Measurements from ENCODE around the gene ACTR3.

Gene ACTR3

GRCh38 chr2:113873867-113874266 is 16.0 kb upstream of the ACTR3 start:
- H3K4me3 ChIP-seq (ENCODE audit: low read depth, low read length) = no peak overlapping the region

GRCh38 chr2:113875135-113875534 is 14.8 kb upstream of the ACTR3 start:
- TF ChIP-seq CTCF (IDR thresholded peaks at IDR 0.05; ENCODE audit: low read depth, low read length, missing control alignments) = no peak
- in situ Hi-C loops (cut with HindIII; ENCODE audit: low sequenced_read_pairs) = loop anchor here (5.0 kb wide), 1 partner anchor 53 kb away; no protein-coding TSS in a partner anchor
- H3K4me3 ChIP-seq (ENCODE audit: low read depth, low read length) = no peak overlapping the region
- no peak for DNase-seq (ENCODE audit: low read depth)

More at GRCh38 chr2:113873867-113874266, 16.0 kb upstream of the ACTR3 start:
- in situ Hi-C loops (cut with HindIII; ENCODE audit: low sequenced_read_pairs) = no loop called here
- no peak for TF ChIP-seq CTCF (IDR thresholded peaks at IDR 0.05; ENCODE audit: low read depth, low read length, missing control alignments)
- no peak for DNase-seq (ENCODE audit: low read depth)

- in situ Hi-C loops (cut with HindIII; ENCODE audit: low sequenced_read_pairs) = loop anchor here (5.0 kb wide), 1 partner anchor 54 kb away; no protein-coding TSS in a partner anchor
- no peak overlapping the region for H3K4me3 ChIP-seq (ENCODE audit: low read depth, low read length)
- TF ChIP-seq CTCF (IDR thresholded peaks at IDR 0.05; ENCODE audit: low read depth, low read length, missing control alignments) = no peak
- DNase-seq (ENCODE audit: low read depth) = peak; percentile 53
These were observed 13.1 kb upstream of the ACTR3 start for GRCh38 chr2:113876503-113877387.

- no peak for DNase-seq (ENCODE audit: low read depth)
- H3K4me3 ChIP-seq (ENCODE audit: low read depth, low read length) = no peak overlapping the region
- in situ Hi-C loops (cut with HindIII; ENCODE audit: low sequenced_read_pairs) = loop anchor here (5.0 kb wide), 1 partner anchor 56 kb away; no protein-coding TSS in a partner anchor
- no peak for TF ChIP-seq CTCF (IDR thresholded peaks at IDR 0.05; ENCODE audit: low read depth, low read length, missing control alignments)
These were observed 11.9 kb upstream of the ACTR3 start for GRCh38 chr2:113877711-113878598.

- H3K4me3 ChIP-seq (ENCODE audit: low read depth, low read length) = no peak overlapping the region
- no peak for TF ChIP-seq CTCF (IDR thresholded peaks at IDR 0.05; ENCODE audit: low read depth, low read length, missing control alignments)
- DNase-seq (ENCODE audit: low read depth) = no peak
- in situ Hi-C loops (cut with HindIII; ENCODE audit: low sequenced_read_pairs) = loop anchor here (5.0 kb wide), 1 partner anchor 56 kb away; no protein-coding TSS in a partner anchor
These were observed 11.1 kb upstream of the ACTR3 start for GRCh38 chr2:113878743-113879142.

- no peak for TF ChIP-seq CTCF (IDR thresholded peaks at IDR 0.05; ENCODE audit: low read depth, low read length, missing control alignments)
- no peak overlapping the region for H3K4me3 ChIP-seq (ENCODE audit: low read depth, low read length)
- in situ Hi-C loops (cut with HindIII; ENCODE audit: low sequenced_read_pairs) = loop anchor here (5.0 kb wide), 1 partner anchor 57 kb away; no protein-coding TSS in a partner anchor
- DNase-seq (ENCODE audit: low read depth) = no peak
These were observed 10.4 kb upstream of the ACTR3 start for GRCh38 chr2:113879457-113879856.

All from astrocyte of the cerebellum (primary cell).